OCI-LY1 (cell line): Measurements from ENCODE around the gene GNAQ.

Experiments
- EZH2 ChIP-seq: fragments of 200-600 bp; sonication (generic), shearing (Covaris generic); IDR thresholded peaks from 2 replicates; pipeline ENCODE4 v1.8.0; 2017; ENCODE audit warnings: borderline replicate concordance, mixed run types, mild to moderate bottlenecking, antibody characterized with exemption, low read length, moderate library complexity, mixed read lengths
- TF ChIP-seq, protein P1 (sequence below): fragments of 200-600 bp; sonication (generic), shearing (Covaris generic); IDR thresholded peaks from 2 replicates; pipeline ENCODE4 v1.5.1; 2017; ENCODE audit warnings: mild to moderate bottlenecking, antibody characterized with exemption, low read length, moderate library complexity, mixed read lengths

- TF ChIP-seq, protein P1, sequence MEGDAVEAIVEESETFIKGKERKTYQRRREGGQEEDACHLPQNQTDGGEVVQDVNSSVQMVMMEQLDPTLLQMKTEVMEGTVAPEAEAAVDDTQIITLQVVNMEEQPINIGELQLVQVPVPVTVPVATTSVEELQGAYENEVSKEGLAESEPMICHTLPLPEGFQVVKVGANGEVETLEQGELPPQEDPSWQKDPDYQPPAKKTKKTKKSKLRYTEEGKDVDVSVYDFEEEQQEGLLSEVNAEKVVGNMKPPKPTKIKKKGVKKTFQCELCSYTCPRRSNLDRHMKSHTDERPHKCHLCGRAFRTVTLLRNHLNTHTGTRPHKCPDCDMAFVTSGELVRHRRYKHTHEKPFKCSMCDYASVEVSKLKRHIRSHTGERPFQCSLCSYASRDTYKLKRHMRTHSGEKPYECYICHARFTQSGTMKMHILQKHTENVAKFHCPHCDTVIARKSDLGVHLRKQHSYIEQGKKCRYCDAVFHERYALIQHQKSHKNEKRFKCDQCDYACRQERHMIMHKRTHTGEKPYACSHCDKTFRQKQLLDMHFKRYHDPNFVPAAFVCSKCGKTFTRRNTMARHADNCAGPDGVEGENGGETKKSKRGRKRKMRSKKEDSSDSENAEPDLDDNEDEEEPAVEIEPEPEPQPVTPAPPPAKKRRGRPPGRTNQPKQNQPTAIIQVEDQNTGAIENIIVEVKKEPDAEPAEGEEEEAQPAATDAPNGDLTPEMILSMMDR: no peak
- TF ChIP-seq EZH2: no peak
These were observed 115.9 kb downstream of the GNAQ start for GRCh38 chr9:77915744-77916143.
